Rectal smooth muscle tissue (tissue), 1 donor: ENCODE measurements around the gene OR13J1.

Source experiments
- H3K27ac ChIP-seq: one replicate; pipeline ENCODE4 v1.7.0; 2013; ENCODE audit warnings: low read depth, low read length, inconsistent platforms
- H3K27me3 ChIP-seq: one replicate; pipeline ENCODE4 v1.7.0; 2013; ENCODE audit warnings: low read length; ENCODE audit not compliant: control insufficient read depth, insufficient read depth
- H3K36me3 ChIP-seq: one replicate; pipeline ENCODE4 v1.7.0; 2013; ENCODE audit warnings: low read length; ENCODE audit not compliant: control insufficient read depth, insufficient read depth
- H3K4me1 ChIP-seq: one replicate; pipeline ENCODE4 v1.7.0; 2013; ENCODE audit warnings: low read length; ENCODE audit not compliant: control insufficient read depth, insufficient read depth
- H3K4me3 ChIP-seq: one replicate; pipeline ENCODE4 v1.7.0; 2013; ENCODE audit warnings: low read length
- H3K9ac ChIP-seq: one replicate; pipeline ENCODE4 v1.7.0; 2013; ENCODE audit warnings: low read length

OR13J1 gene

GRCh38 chr9:35845824-35846771 lies 24.1 kb downstream of the OR13J1 start:
- Histone ChIP-seq H3K36me3 (no peaks in the 10 kb centered on the region), H3K27ac (no peak overlapping the region), H3K4me3 (no peak overlapping the region), H3K4me1 (peaks cover 9% of the 10 kb centered on the region), H3K27me3 (no peaks in the 10 kb centered on the region), H3K9ac (no peak overlapping the region)

- Histone ChIP-seq H3K4me3 (no peak overlapping the region), H3K9ac (no peak overlapping the region), H3K27ac (peak overlapping the region; percentile 67), H3K4me1 (peaks cover 9% of the 10 kb centered on the region), H3K36me3 (no peaks in the 10 kb centered on the region), H3K27me3 (no peaks in the 10 kb centered on the region)
These were observed 25.5 kb downstream of the OR13J1 start for GRCh38 chr9:35844628-35845270.

- H3K4me1 ChIP-seq: peaks cover 9% of the 10 kb centered on the region
- H3K27me3 ChIP-seq: no peaks in the 10 kb centered on the region
- no peaks in the 10 kb centered on the region for H3K36me3 ChIP-seq
- H3K9ac ChIP-seq: no peak overlapping the region
- no peak overlapping the region for H3K4me3 ChIP-seq
- H3K27ac ChIP-seq: no peak overlapping the region
These were observed 27.4 kb downstream of the OR13J1 start for GRCh38 chr9:35842795-35843194.

GRCh38 chr9:35842020-35842745 lies 28.0 kb downstream of the OR13J1 start:
- Histone ChIP-seq H3K36me3 (no peaks in the 10 kb centered on the region), H3K27ac (no peak overlapping the region), H3K4me3 (no peak overlapping the region), H3K27me3 (no peaks in the 10 kb centered on the region), H3K9ac (no peak overlapping the region), H3K4me1 (peaks cover 9% of the 10 kb centered on the region)

- Histone ChIP-seq H3K9ac (no peak overlapping the region), H3K36me3 (no peaks in the 10 kb centered on the region), H3K4me3 (no peak overlapping the region), H3K27ac (no peak overlapping the region), H3K27me3 (no peaks in the 10 kb centered on the region), H3K4me1 (peaks cover 9% of the 10 kb centered on the region)
These were observed 28.6 kb downstream of the OR13J1 start for GRCh38 chr9:35841645-35841900.

GRCh38 chr9:35840881-35841644 lies 29.1 kb downstream of the OR13J1 start:
- H3K4me3 ChIP-seq: no peak overlapping the region
- no peak overlapping the region for H3K9ac ChIP-seq
- H3K27ac ChIP-seq: no peak overlapping the region
- peaks cover 9% of the 10 kb centered on the region for H3K4me1 ChIP-seq
- no peaks in the 10 kb centered on the region for H3K36me3 ChIP-seq
- no peaks in the 10 kb centered on the region for H3K27me3 ChIP-seq

GRCh38 chr9:35839926-35840325 lies 30.3 kb downstream of the OR13J1 start:
- no peak overlapping the region for H3K4me3 ChIP-seq
- H3K36me3 ChIP-seq: no peaks in the 10 kb centered on the region
- no peak overlapping the region for H3K27ac ChIP-seq
- H3K27me3 ChIP-seq: no peaks in the 10 kb centered on the region
- peaks cover 9% of the 10 kb centered on the region for H3K4me1 ChIP-seq
- no peak overlapping the region for H3K9ac ChIP-seq

- no peak overlapping the region for H3K4me3 ChIP-seq
- no peaks in the 10 kb centered on the region for H3K4me1 ChIP-seq
- H3K27me3 ChIP-seq: no peaks in the 10 kb centered on the region
- no peak overlapping the region for H3K9ac ChIP-seq
- H3K36me3 ChIP-seq: no peaks in the 10 kb centered on the region
- no peak overlapping the region for H3K27ac ChIP-seq
These were observed 33.6 kb downstream of the OR13J1 start for GRCh38 chr9:35836595-35836994.

GRCh38 chr9:35835766-35836165 lies 34.4 kb downstream of the OR13J1 start:
- Histone ChIP-seq H3K4me1 (peaks cover 2% of the 10 kb centered on the region), H3K36me3 (no peaks in the 10 kb centered on the region), H3K9ac (no peak overlapping the region), H3K27ac (no peak overlapping the region), H3K27me3 (no peaks in the 10 kb centered on the region), H3K4me3 (no peak overlapping the region)

GRCh38 chr9:35835216-35835632 lies 35.0 kb downstream of the OR13J1 start:
- Histone ChIP-seq H3K9ac (no peak overlapping the region), H3K36me3 (no peaks in the 10 kb centered on the region), H3K27me3 (no peaks in the 10 kb centered on the region), H3K4me3 (no peak overlapping the region), H3K4me1 (peaks cover 7% of the 10 kb centered on the region), H3K27ac (no peak overlapping the region)

GRCh38 chr9:35834260-35835215 lies 35.7 kb downstream of the OR13J1 start:
- peaks cover 11% of the 10 kb centered on the region for H3K4me1 ChIP-seq
- no peaks in the 10 kb centered on the region for H3K36me3 ChIP-seq
- H3K27ac ChIP-seq: no peak overlapping the region
- no peak overlapping the region for H3K4me3 ChIP-seq
- H3K27me3 ChIP-seq: no peaks in the 10 kb centered on the region
- no peak overlapping the region for H3K9ac ChIP-seq
